Muscle of leg (tissue), 11 donors: ENCODE results near the gene DNAH1. TPM values are rescaled to one million over a fixed set of nuclear protein-coding genes. Genes with fewer than 3 reads are reported as not detected.

Experiments
- DNase-seq: peaks from one replicate; pipeline ENCODE4 v3.0.0; 2013
- H3K27ac ChIP-seq: one replicate; pipeline ENCODE4 v1.5.1; 2013; ENCODE audit warnings: mild to moderate bottlenecking, low read length, control low read depth
- H3K27me3 ChIP-seq: one replicate; pipeline ENCODE4 v1.6.1; 2013; ENCODE audit warnings: low read length; ENCODE audit not compliant: control insufficient read depth, insufficient read depth
- H3K36me3 ChIP-seq: one replicate; pipeline ENCODE4 v1.6.1; 2013; ENCODE audit warnings: low read length; ENCODE audit not compliant: control insufficient read depth, insufficient read depth
- H3K4me1 ChIP-seq: one replicate; pipeline ENCODE4 v1.6.1; 2013; ENCODE audit warnings: low read length; ENCODE audit not compliant: control insufficient read depth, insufficient read depth
- H3K4me3 ChIP-seq: one replicate; pipeline ENCODE4 v1.5.1; 2013; ENCODE audit warnings: low read length, control low read depth
- H3K9me3 ChIP-seq: replicated peaks from 2 replicates; pipeline ENCODE4 v1.6.1; 2013; ENCODE audit warnings: low read depth, low read length; ENCODE audit not compliant: control insufficient read depth
- WGBS: methylation state at CpG from one replicate; pipeline ENCODE4 v1.1.5; 2013; ENCODE audit warnings: missing lambda C conversion rate; ENCODE audit not compliant: insufficient coverage; 5-methylcytosine and 5-hydroxymethylcytosine counted together
- polyA plus RNA-seq, 8 donors: library from polyadenylated mRNA; unstranded; fragments of 120-200 nt; gene quantifications; one replicate each; pipeline versions ENCODE4 v1.2.1 to v1.2.3, GENCODE V29; 2013; ENCODE audit warnings: inconsistent platforms in 1 of 8, low replicate concordance in 1 of 8; ENCODE audit not compliant: insufficient read length in 8 of 8, insufficient read depth in 1 of 8
- total RNA-seq: library from RNA; stranded (reverse); fragments of 120-200 nt; gene quantifications from one replicate; pipeline ENCODE4 v1.2.4, GENCODE V29; 2013

Gene DNAH1
- total and polyA plus RNA-seq, 9 donors, result 3.2 to 6.0 (median 4.4) TPM

- no peak overlapping the region for H3K27ac ChIP-seq
- H3K4me3 ChIP-seq, result no peak overlapping the region
- 89% methylated on average over 7 of the region's 7 CpGs for WGBS
- H3K36me3 ChIP-seq, result no peaks in the 10 kb centered on the region
- H3K27me3 ChIP-seq, result peaks cover 11% of the 10 kb centered on the region
- H3K4me1 ChIP-seq, result peaks cover 14% of the 10 kb centered on the region
- no peaks in the 10 kb centered on the region for H3K9me3 ChIP-seq
- no peak for DNase-seq
Observed at GRCh38 chr3:52322466-52322865, 6.3 kb downstream of the DNAH1 start.

- 74% methylated on average over 11 of the region's 11 CpGs for WGBS
- H3K4me3 ChIP-seq, result no peak overlapping the region
- no peak for DNase-seq
Observed at GRCh38 chr3:52323526-52324295, 7.6 kb downstream of the DNAH1 start.

GRCh38 chr3:52324676-52325075 is 8.6 kb downstream of the DNAH1 start:
- no peak overlapping the region for H3K27ac ChIP-seq
- H3K4me1 ChIP-seq, result no peaks in the 10 kb centered on the region
- H3K9me3 ChIP-seq, result no peaks in the 10 kb centered on the region
- H3K36me3 ChIP-seq, result no peaks in the 10 kb centered on the region
- 95% methylated on average over 9 of the region's 9 CpGs for WGBS
- no peak overlapping the region for H3K4me3 ChIP-seq
- no peak for DNase-seq
- H3K27me3 ChIP-seq, result no peaks in the 10 kb centered on the region

More at GRCh38 chr3:52323526-52324295, 7.6 kb downstream of the DNAH1 start:
- no peaks in the 10 kb centered on the region for H3K9me3 ChIP-seq
- H3K27me3 ChIP-seq, result peaks cover 2% of the 10 kb centered on the region
- H3K36me3 ChIP-seq, result no peaks in the 10 kb centered on the region
- no peak overlapping the region for H3K27ac ChIP-seq
- H3K4me1 ChIP-seq, result peaks cover 1% of the 10 kb centered on the region

GRCh38 chr3:52325686-52326085 is 9.6 kb downstream of the DNAH1 start:
- Histone ChIP-seq H3K4me3 (no peak overlapping the region), H3K27me3 (no peaks in the 10 kb centered on the region), H3K9me3 (no peaks in the 10 kb centered on the region), H3K36me3 (no peaks in the 10 kb centered on the region), H3K4me1 (no peaks in the 10 kb centered on the region), H3K27ac (no peak overlapping the region)
- DNase-seq, result no peak

- 89% methylated on average over 3 of the region's 6 CpGs for WGBS
- no peaks in the 10 kb centered on the region for H3K27me3 ChIP-seq
- no peaks in the 10 kb centered on the region for H3K4me1 ChIP-seq
- H3K36me3 ChIP-seq, result peaks cover 6% of the 10 kb centered on the region
- no peak overlapping the region for H3K27ac ChIP-seq
- H3K4me3 ChIP-seq, result no peak overlapping the region
- no peak for DNase-seq
- H3K9me3 ChIP-seq, result no peaks in the 10 kb centered on the region
Observed at GRCh38 chr3:52326976-52327375, 10.9 kb downstream of the DNAH1 start.

GRCh38 chr3:52327486-52328290 is 11.6 kb downstream of the DNAH1 start:
- no peak for DNase-seq
- 66% methylated on average over 5 of the region's 5 CpGs for WGBS
- no peak overlapping the region for H3K27ac ChIP-seq

GRCh38 chr3:52328536-52329080 is 12.5 kb downstream of the DNAH1 start:
- no peak overlapping the region for H3K27ac ChIP-seq
- 87% methylated on average over 5 of the region's 5 CpGs for WGBS
- peaks cover 8% of the 10 kb centered on the region for H3K36me3 ChIP-seq
- no peaks in the 10 kb centered on the region for H3K9me3 ChIP-seq
- no peak for DNase-seq
- H3K4me3 ChIP-seq, result no peak overlapping the region
- no peaks in the 10 kb centered on the region for H3K4me1 ChIP-seq
- H3K27me3 ChIP-seq, result no peaks in the 10 kb centered on the region

More at GRCh38 chr3:52327486-52328290, 11.6 kb downstream of the DNAH1 start:
- no peaks in the 10 kb centered on the region for H3K27me3 ChIP-seq
- no peaks in the 10 kb centered on the region for H3K9me3 ChIP-seq
- H3K4me1 ChIP-seq, result no peaks in the 10 kb centered on the region
- no peak overlapping the region for H3K4me3 ChIP-seq
- peaks cover 8% of the 10 kb centered on the region for H3K36me3 ChIP-seq

GRCh38 chr3:52330194-52330805 is 14.2 kb downstream of the DNAH1 start:
- H3K27ac ChIP-seq, result no peak overlapping the region
- no peaks in the 10 kb centered on the region for H3K27me3 ChIP-seq
- no peaks in the 10 kb centered on the region for H3K4me1 ChIP-seq
- H3K4me3 ChIP-seq, result no peak overlapping the region
- 76% methylated on average over 9 of the region's 9 CpGs for WGBS
- H3K36me3 ChIP-seq, result peaks cover 8% of the 10 kb centered on the region
- no peaks in the 10 kb centered on the region for H3K9me3 ChIP-seq
- no peak for DNase-seq

- Histone ChIP-seq H3K36me3 (peaks cover 8% of the 10 kb centered on the region), H3K9me3 (no peaks in the 10 kb centered on the region), H3K4me3 (no peak overlapping the region), H3K4me1 (no peaks in the 10 kb centered on the region), H3K27me3 (no peaks in the 10 kb centered on the region), H3K27ac (no peak overlapping the region)
- 83% methylated on average over 12 of the region's 12 CpGs for WGBS
- DNase-seq, result no peak
Observed at GRCh38 chr3:52331091-52331490, 15.0 kb downstream of the DNAH1 start.

GRCh38 chr3:52331906-52332305 is 15.8 kb downstream of the DNAH1 start:
- H3K27me3 ChIP-seq, result no peaks in the 10 kb centered on the region
- no peak overlapping the region for H3K4me3 ChIP-seq
- no peaks in the 10 kb centered on the region for H3K9me3 ChIP-seq
- H3K36me3 ChIP-seq, result peaks cover 8% of the 10 kb centered on the region
- no peak for DNase-seq
- H3K4me1 ChIP-seq, result no peaks in the 10 kb centered on the region
- H3K27ac ChIP-seq, result no peak overlapping the region
- WGBS, result 89% methylated on average over 15 of the region's 15 CpGs
